H1 (cell line): ENCODE data around the gene CCL3. TPM values are rescaled to one million over a fixed set of nuclear protein-coding genes. Genes with fewer than 3 reads are reported as not detected.

ENCODE experiments used
- CTCF ChIA-PET: fragments of 300-600 bp; sonication (Branson Sonifier 250); formaldehyde crosslinking; loops from one replicate; lab custom pipeline; 2021; ENCODE audit not compliant: partially characterized antibody; lab: Charles Lee
- POLR2A ChIA-PET: fragments of 300-600 bp; sonication (Branson Sonifier 250); formaldehyde crosslinking; loops from one replicate; lab custom pipeline; 2021; ENCODE audit warnings: inconsistent platforms; ENCODE audit not compliant: partially characterized antibody; lab: Charles Lee
- DNase-seq, 2 experiments: peaks; one replicate each; pipeline versions ENCODE4 v3.0.0 to v3.0.0-alpha.2; 2010 to 2022; ENCODE audit warnings: low spot score in 2 of 2, low read depth in 1 of 2, mixed read lengths in 1 of 2
- FAIRE-seq: peaks from 2 replicates; lab custom pipeline; 2011; peaks lifted over from hg19 to GRCh38; lab: Jason Lieb, UNC
- H2AFZ ChIP-seq: 2 replicates; pipeline ENCODE4 v1.8.1; 2012; ENCODE audit warnings: low read length, inconsistent platforms
- H2AK5ac ChIP-seq: 2 replicates; pipeline ENCODE4 v1.6.1; 2013; ENCODE audit warnings: low read depth, low read length
- H2BK120ac ChIP-seq: replicated peaks from 2 replicates; pipeline ENCODE3; 2013; ENCODE audit warnings: low read depth, low read length, inconsistent platforms
- H2BK12ac ChIP-seq: 2 replicates; pipeline ENCODE4 v1.6.1; 2013; ENCODE audit warnings: low read depth, low read length
- H2BK15ac ChIP-seq: 2 replicates; pipeline ENCODE4 v1.6.1; 2013; ENCODE audit warnings: low read length
- H2BK20ac ChIP-seq: 2 replicates; pipeline ENCODE4 v1.6.1; 2013; ENCODE audit warnings: low read length
- H2BK5ac ChIP-seq: 2 replicates; pipeline ENCODE4 v1.6.1; 2013; ENCODE audit warnings: low read depth, low read length
- H3K14ac ChIP-seq: 2 replicates; pipeline ENCODE4 v1.6.1; 2013; ENCODE audit warnings: inconsistent platforms; ENCODE audit not compliant: insufficient read length
- H3K18ac ChIP-seq: 2 replicates; pipeline ENCODE4 v1.6.1; 2013; ENCODE audit warnings: low read length; ENCODE audit errors: extremely low read depth
- H3K23ac ChIP-seq: 2 replicates; pipeline ENCODE4 v1.6.1; 2013; ENCODE audit warnings: inconsistent platforms; ENCODE audit not compliant: insufficient read length
- H3K23me2 ChIP-seq: 2 replicates; pipeline ENCODE4 v1.6.1; 2013; ENCODE audit warnings: low read depth, low read length
- H3K27ac ChIP-seq: 2 replicates; pipeline ENCODE4 v1.6.1; 2011; ENCODE audit warnings: low read depth, low read length, inconsistent platforms
- H3K27me3 ChIP-seq, 4 experiments: replicated peaks in 1 of 4; 1 replicate in 1 of 4; 2 replicates in 3 of 4; pipeline versions ENCODE4 v1.6.1 to v1.8.1; 2011 to 2013; ENCODE audit warnings: low read length in 3 of 4, mild to moderate bottlenecking in 3 of 4, inconsistent platforms in 2 of 4, mixed read lengths in 2 of 4, moderate library complexity in 1 of 4; ENCODE audit not compliant: control insufficient read depth in 3 of 4, insufficient read depth in 3 of 4; ENCODE audit errors: extremely low read depth in 1 of 4
- H3K36me3 ChIP-seq, 4 experiments: 2 replicates each; pipeline versions ENCODE4 v1.6.1 to v1.8.1; 2011 to 2013; ENCODE audit warnings: mild to moderate bottlenecking in 4 of 4, low read length in 3 of 4, moderate library complexity in 2 of 4, control low read depth in 1 of 4, inconsistent platforms in 1 of 4; ENCODE audit not compliant: insufficient read depth in 4 of 4, control insufficient read depth in 2 of 4
- H3K4ac ChIP-seq: replicated peaks from 2 replicates; pipeline ENCODE3; 2013; ENCODE audit warnings: low read length, low read depth, mixed read lengths, inconsistent platforms; ENCODE audit not compliant: insufficient read length
- H3K4me1 ChIP-seq, 4 experiments: replicated peaks in 1 of 4; 1 replicate in 1 of 4; 2 replicates in 3 of 4; pipeline versions ENCODE4 v1.6.1 to v1.8.1; 2011 to 2013; ENCODE audit warnings: low read length in 3 of 4, inconsistent platforms in 2 of 4, mixed read lengths in 1 of 4; ENCODE audit not compliant: insufficient read depth in 4 of 4, control insufficient read depth in 3 of 4
- H3K4me2 ChIP-seq, 2 experiments: 2 replicates each; pipeline versions ENCODE4 v1.6.1 to v1.8.1; 2011 to 2013; ENCODE audit warnings: low read depth in 2 of 2, low read length in 2 of 2, control low read depth in 1 of 2, inconsistent platforms in 1 of 2, mild to moderate bottlenecking in 1 of 2; ENCODE audit not compliant: insufficient read depth in 1 of 2
- H3K4me3 ChIP-seq, 4 experiments: fragments of 200-600, 300-600 bp in 1 of 4; sonication (generic), shearing (Covaris generic), sonication (Bioruptor Twin) in 1 of 4; 2 replicates each; pipeline versions ENCODE4 v1.5.1 to v1.8.1; 2011 to 2016; ENCODE audit warnings: low read length in 4 of 4, low read depth in 3 of 4, control low read depth in 2 of 4, inconsistent platforms in 2 of 4, mild to moderate bottlenecking in 2 of 4, mixed read lengths in 1 of 4, moderate library complexity in 1 of 4; ENCODE audit not compliant: insufficient read depth in 2 of 4; ENCODE audit errors: extremely low read depth in 1 of 4
- H3K56ac ChIP-seq: replicated peaks from 2 replicates; pipeline ENCODE3; 2013; ENCODE audit warnings: low read depth, mild to moderate bottlenecking, mixed read lengths, low read length, inconsistent platforms; ENCODE audit not compliant: insufficient read length
- H3K79me1 ChIP-seq: 2 replicates; pipeline ENCODE4 v1.6.1; 2013; ENCODE audit warnings: low read depth, low read length, control low read depth
- H3K79me2 ChIP-seq, 2 experiments: 2 replicates each; pipeline versions ENCODE4 v1.6.1 to v1.8.1; 2012 to 2013; ENCODE audit warnings: low read length in 2 of 2, mild to moderate bottlenecking in 2 of 2, inconsistent platforms in 1 of 2; ENCODE audit not compliant: insufficient read depth in 2 of 2, control insufficient read depth in 1 of 2
- H3K9ac ChIP-seq, 4 experiments: replicated peaks in 1 of 4; 1 replicate in 1 of 4; 2 replicates in 3 of 4; pipeline versions ENCODE4 v1.6.1 to v1.8.1; 2011 to 2013; ENCODE audit warnings: low read depth in 3 of 4, low read length in 3 of 4, control low read depth in 2 of 4, mild to moderate bottlenecking in 2 of 4, moderate library complexity in 2 of 4, inconsistent platforms in 1 of 4; ENCODE audit errors: extremely low read depth in 1 of 4
- H3K9me3 ChIP-seq, 2 experiments: 2 replicates each; pipeline versions ENCODE4 v1.6.1 to v1.8.1; 2012 to 2013; ENCODE audit warnings: mild to moderate bottlenecking in 2 of 2, moderate library complexity in 2 of 2, control low read depth in 1 of 2, inconsistent platforms in 1 of 2, low read depth in 1 of 2, low read length in 1 of 2, mixed read lengths in 1 of 2; ENCODE audit not compliant: insufficient read depth in 2 of 2
- H4K20me1 ChIP-seq, 2 experiments: replicated peaks in 1 of 2; 2 replicates each; pipeline versions ENCODE3 to v1.8.1; 2011 to 2013; ENCODE audit warnings: inconsistent platforms in 2 of 2, low read length in 2 of 2, mild to moderate bottlenecking in 1 of 2; ENCODE audit not compliant: insufficient read depth in 2 of 2, control insufficient read depth in 1 of 2
- H4K5ac ChIP-seq: 2 replicates; pipeline ENCODE4 v1.6.1; 2013; ENCODE audit warnings: low read length, low read depth, mixed read lengths, inconsistent platforms; ENCODE audit not compliant: insufficient read length
- H4K8ac ChIP-seq: 2 replicates; pipeline ENCODE4 v1.8.0; 2013; ENCODE audit warnings: mild to moderate bottlenecking, moderate library complexity, low read length, inconsistent platforms; ENCODE audit not compliant: insufficient read depth; ENCODE audit errors: extremely low read depth
- H4K91ac ChIP-seq: replicated peaks from 2 replicates; pipeline ENCODE3; 2013; ENCODE audit warnings: low read length, mixed read lengths, inconsistent platforms; ENCODE audit not compliant: insufficient read length
- CREB1 ChIP-seq: IDR thresholded peaks from 2 replicates; pipeline ENCODE4 v1.6.1; 2012; ENCODE audit warnings: inconsistent platforms
- EP300 ChIP-seq, 2 experiments: IDR thresholded peaks; 1 replicate in 1 of 2; 2 replicates in 1 of 2; pipeline ENCODE4 v1.6.1; 2011 to 2012; ENCODE audit warnings: low read depth in 2 of 2, low read length in 2 of 2, mild to moderate bottlenecking in 2 of 2, borderline replicate concordance in 1 of 2, inconsistent platforms in 1 of 2, moderate library complexity in 1 of 2
- JUN ChIP-seq: IDR thresholded peaks from 2 replicates; pipeline ENCODE4 v1.6.1; 2011; ENCODE audit warnings: low read depth, mild to moderate bottlenecking, improper control_type of control experiment, low read length
- SP1 ChIP-seq: IDR thresholded peaks from 2 replicates; pipeline ENCODE4 v1.6.1; 2011; ENCODE audit warnings: low read depth, low read length
- TAF7 ChIP-seq: optimal IDR thresholded peaks from 2 replicates; pipeline ENCODE3; 2011; ENCODE audit warnings: low read depth, mild to moderate bottlenecking, inconsistent platforms, low read length, moderate library complexity, borderline replicate concordance
- WGBS, 2 experiments: shearing (Covaris generic) in 1 of 2; methylation state at CpG; one replicate each; pipeline versions ENCODE4 v1.1.6 to v1.1.7; 2013 to 2015; ENCODE audit warnings: low lambda C conversion rate in 2 of 2, mixed read lengths in 2 of 2, inconsistent platforms in 1 of 2, low coverage in 1 of 2, missing lambda C conversion rate in 1 of 2; ENCODE audit not compliant: insufficient replicate concordance in 2 of 2, insufficient coverage in 1 of 2, insufficient read length in 1 of 2; ENCODE audit errors: extremely low coverage in 1 of 2, missing lambda C conversion rate in 1 of 2; 5-methylcytosine and 5-hydroxymethylcytosine counted together
- polyA plus RNA-seq, 7 experiments: library from polyadenylated mRNA; depleted of rRNA in 3 of 7; stranded (reverse) in 5 of 7; unstranded in 2 of 7; fragments of >200 nt in 5 of 7; fragments of 200-250 nt in 2 of 7; gene quantifications; 1 replicate in 5 of 7; 2 replicates in 1 of 7; 4 replicates in 1 of 7; pipeline versions ENCODE4 v1.2.1 to v1.2.3, GENCODE V29; 2011 to 2013; ENCODE audit warnings: missing spikeins in 2 of 7, mixed read lengths in 2 of 7
- total RNA-seq: library from RNA; stranded (reverse); fragmentation: NEBNext Ultra II Directional; extraction: Animal tissue kit (Norgen Biotek cat#: 25700); gene quantifications from 2 replicates; pipeline ENCODE4 v1.2.1, GENCODE V29; 2021

CCL3 gene
- total and polyA plus RNA-seq, 2 of the 8 experiments (the other 6 are each of a cell fraction or from before 2014, with no cell fraction given), result not detected

DNA sequence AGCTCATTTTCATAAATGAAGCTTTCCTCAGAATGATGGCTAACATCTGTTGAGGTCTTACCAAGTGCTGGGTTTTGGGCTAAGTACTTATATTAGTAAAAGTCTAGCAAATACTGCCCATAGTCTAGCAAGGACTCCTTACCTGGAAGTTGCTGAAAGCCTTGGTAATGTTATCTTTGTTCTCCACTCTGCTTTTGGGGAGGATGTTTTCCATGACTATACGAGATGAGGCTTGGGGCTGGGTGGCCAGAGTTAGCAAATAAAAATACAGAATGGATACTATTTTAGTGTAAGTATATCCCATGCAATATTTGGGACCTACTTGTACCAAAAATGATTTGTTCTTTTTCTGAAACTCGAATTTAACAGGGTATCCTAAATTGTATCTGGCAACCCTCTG lies 18.2 kb downstream of the CCL3 start:
- TF ChIP-seq EP300 (IDR thresholded peaks at IDR 0.05; ENCODE audit: borderline replicate concordance in 1 of 2, low read depth in 2 of 2, low read length in 2 of 2) (no peak), SP1 (no peak), JUN (no peak), TAF7 (no peak), CREB1 (no peak)
- no peak overlapping the region for H3K14ac ChIP-seq
- POLR2A ChIA-PET, result no interaction called here
- DNase-seq (no peak), FAIRE-seq (no peak)
- no peak overlapping the region for H2BK12ac ChIP-seq
- CTCF ChIA-PET, result interaction anchor here (1.1 to 5.2 kb wide), 7 partner anchors 13 to 231 kb away, joined by 3 to 33 read pairs (median 5); partner anchors contain the start of genes CCL15 and CCL16
- no peak overlapping the region for H4K8ac ChIP-seq
- no peak overlapping the region for H2BK20ac ChIP-seq
- H3K9ac ChIP-seq, result no peak overlapping the region
- no peak overlapping the region for H3K56ac ChIP-seq
- H2BK5ac ChIP-seq, result no peak overlapping the region
- H2AK5ac ChIP-seq, result no peak overlapping the region
- H3K36me3 ChIP-seq, result no peaks in the 10 kb centered on the region
- no peak overlapping the region for H4K5ac ChIP-seq
- no peaks in the 10 kb centered on the region for H3K79me1 ChIP-seq
- no peak overlapping the region for H2BK15ac ChIP-seq
- no peak overlapping the region for H3K4me3 ChIP-seq
- H2BK120ac ChIP-seq, result no peak overlapping the region
- no peaks in the 10 kb centered on the region for H3K4me1 ChIP-seq
- WGBS, 2 experiments, result 88% methylated on average over 2 of the region's 2 CpGs; no CpG with 5 or more reads in 1 of the 2 experiments
- H3K23me2 ChIP-seq, result no peaks in the 10 kb centered on the region
- H4K20me1 ChIP-seq, result no peaks in the 10 kb centered on the region
- H3K27ac ChIP-seq, result no peak overlapping the region
- H3K27me3 ChIP-seq, result no peaks in the 10 kb centered on the region
- H3K79me2 ChIP-seq, result no peaks in the 10 kb centered on the region
- H4K91ac ChIP-seq, result no peak overlapping the region
- no peak overlapping the region for H2AFZ ChIP-seq
- H3K18ac ChIP-seq, result no peak overlapping the region
- H3K23ac ChIP-seq, result no peak overlapping the region
- no peak overlapping the region for H3K4ac ChIP-seq
- no peaks in the 10 kb centered on the region for H3K9me3 ChIP-seq
- H3K4me2 ChIP-seq, result no peak overlapping the region
